Neural progenitor cell (in vitro differentiated cells): ENCODE data around the gene CHPF. TPM values are rescaled to one million over a fixed set of nuclear protein-coding genes. Genes with fewer than 3 reads are reported as not detected.

ENCODE experiments used
- DNase-seq: peaks from one replicate; pipeline ENCODE4 v3.0.0-alpha.2; 2016; ENCODE audit warnings: low spot score
- H2AFZ ChIP-seq: fragments of 200-600 bp; sonication (generic); replicated peaks from 2 replicates; pipeline ENCODE4 v1.6.1; 2016; ENCODE audit warnings: antibody characterized with exemption
- H3F3A ChIP-seq: fragments of 200-600 bp; sonication (generic); 2 replicates; pipeline ENCODE4 v1.6.1; 2016; ENCODE audit warnings: antibody characterized with exemption, low read depth
- H3K27ac ChIP-seq: fragments of 200-600 bp; sonication (generic); 2 replicates; pipeline ENCODE4 v1.5.1; 2016; ENCODE audit warnings: mild to moderate bottlenecking
- H3K27me3 ChIP-seq: fragments of 200-600 bp; sonication (generic); 2 replicates; pipeline ENCODE4 v1.6.1; 2016; ENCODE audit warnings: mild to moderate bottlenecking, moderate library complexity
- H3K36me3 ChIP-seq: fragments of 200-600 bp; sonication (generic); 2 replicates; pipeline ENCODE4 v1.5.1; 2016
- H3K4me1 ChIP-seq: fragments of 200-600 bp; sonication (generic); 2 replicates; pipeline ENCODE4 v1.6.1; 2016; ENCODE audit warnings: mixed run types
- H3K4me2 ChIP-seq: fragments of 200-600 bp; sonication (generic); 2 replicates; pipeline ENCODE4 v1.6.1; 2016
- H3K4me3 ChIP-seq: fragments of 200-600 bp; sonication (generic); 2 replicates; pipeline ENCODE4 v1.5.1; 2016
- H3K79me2 ChIP-seq: fragments of 200-600 bp; sonication (generic); 2 replicates; pipeline ENCODE4 v1.6.1; 2016; ENCODE audit warnings: low read depth
- H3K9ac ChIP-seq: fragments of 200-600 bp; sonication (generic); 2 replicates; pipeline ENCODE4 v1.6.1; 2016
- H3K9me3 ChIP-seq: fragments of 200-600 bp; sonication (generic); 2 replicates; pipeline ENCODE4 v1.5.1; 2016; ENCODE audit warnings: low read depth
- H4K20me1 ChIP-seq: fragments of 200-600 bp; sonication (generic); 2 replicates; pipeline ENCODE4 v1.6.1; 2016; ENCODE audit warnings: low read depth
- H3K27ac Mint-ChIP-seq: 3 replicates; pipeline ENCODE4 v1.8.0; 2021; ENCODE audit warnings: mixed read lengths
- H3K27me3 Mint-ChIP-seq: 2 replicates; pipeline ENCODE4 v1.8.0; 2022; ENCODE audit warnings: low read depth, mild to moderate bottlenecking, inconsistent platforms, moderate library complexity, mixed read lengths; ENCODE audit not compliant: insufficient read depth
- H3K36me3 Mint-ChIP-seq: 3 replicates; pipeline ENCODE4 v1.8.0; 2021; ENCODE audit warnings: mixed read lengths
- H3K4me1 Mint-ChIP-seq: 3 replicates; pipeline ENCODE4 v1.8.0; 2021; ENCODE audit warnings: mixed read lengths
- H3K4me3 Mint-ChIP-seq: 3 replicates; pipeline ENCODE4 v1.8.0; 2021; ENCODE audit warnings: mild to moderate bottlenecking, moderate library complexity, mixed read lengths
- H3K9me3 Mint-ChIP-seq: 3 replicates; pipeline ENCODE4 v1.8.0; 2020; ENCODE audit warnings: mixed read lengths
- CTCF ChIP-seq: fragments of 200-600 bp; sonication (generic); IDR thresholded peaks from 2 replicates; pipeline ENCODE4 v1.5.1; 2017; ENCODE audit warnings: antibody characterized with exemption, mild to moderate bottlenecking
- EZH2 ChIP-seq: fragments of 200-600 bp; sonication (generic); IDR thresholded peaks from 2 replicates; pipeline ENCODE4 v1.6.1; 2017; ENCODE audit warnings: antibody characterized with exemption, mild to moderate bottlenecking, moderate library complexity
- EZH2phosphoT487 ChIP-seq: fragments of 200-600 bp; sonication (generic); IDR thresholded peaks from 2 replicates; pipeline ENCODE4 v1.6.1; 2017; ENCODE audit warnings: antibody characterized with exemption
- total RNA-seq: library from RNA; depleted of rRNA; stranded (reverse); fragments of >200 nt; gene quantifications from 2 replicates; pipeline ENCODE4 v1.2.3, GENCODE V29; 2015; ENCODE audit warnings: low replicate concordance

Gene CHPF
- total RNA-seq, 1 donor from 2014 or later, result 6.7 TPM

GRCh38 chr2:219516888-219517287, 26.7 kb downstream of the CHPF start:
- Histone ChIP-seq H3K27me3 (peaks cover 44% of the 10 kb centered on the region), H3K27ac (no peak overlapping the region)
- H3K27me3 Mint-ChIP-seq, result peaks cover 46% of the 10 kb centered on the region

GRCh38 chr2:219515874-219516629, 27.6 kb downstream of the CHPF start:
- H3K9me3 Mint-ChIP-seq, result no peaks in the 10 kb centered on the region
- Histone ChIP-seq H3K4me3 (no peak overlapping the region), H3F3A (peaks cover 22% of the 10 kb centered on the region), H3K36me3 (no peaks in the 10 kb centered on the region), H3K79me2 (no peaks in the 10 kb centered on the region), H3K9ac (no peak overlapping the region), H4K20me1 (no peaks in the 10 kb centered on the region), H3K4me1 (peaks cover 51% of the 10 kb centered on the region), H3K27ac (no peak overlapping the region), H3K9me3 (no peaks in the 10 kb centered on the region), H2AFZ (no peak overlapping the region), H3K4me2 (no peak overlapping the region), H3K27me3 (peaks cover 44% of the 10 kb centered on the region)
- H3K4me3 Mint-ChIP-seq, result peak overlapping the region; percentile 57
- H3K36me3 Mint-ChIP-seq, result no peaks in the 10 kb centered on the region
- H3K4me1 Mint-ChIP-seq, result peaks cover 62% of the 10 kb centered on the region
- H3K27ac Mint-ChIP-seq, result peak overlapping the region; percentile 79
- DNase-seq, result no peak
- peaks cover 41% of the 10 kb centered on the region for H3K27me3 Mint-ChIP-seq
- TF ChIP-seq EZH2phosphoT487 (no peak), CTCF (no peak)

More at GRCh38 chr2:219516888-219517287, 26.7 kb downstream of the CHPF start:
- Mint-ChIP-seq H3K9me3 (no peaks in the 10 kb centered on the region), H3K4me1 (peaks cover 68% of the 10 kb centered on the region), H3K36me3 (no peaks in the 10 kb centered on the region), H3K27ac (no peak overlapping the region), H3K4me3 (no peak overlapping the region)
- no peaks in the 10 kb centered on the region for H3K9me3 ChIP-seq
- DNase-seq, result no peak
- H3K4me3 ChIP-seq, result no peak overlapping the region
- H3K79me2 ChIP-seq, result no peaks in the 10 kb centered on the region
- peaks cover 51% of the 10 kb centered on the region for H3K4me1 ChIP-seq
- peaks cover 25% of the 10 kb centered on the region for H3F3A ChIP-seq
- no peak overlapping the region for H2AFZ ChIP-seq
- no peak overlapping the region for H3K9ac ChIP-seq
- H4K20me1 ChIP-seq, result no peaks in the 10 kb centered on the region
- no peak overlapping the region for H3K4me2 ChIP-seq
- no peaks in the 10 kb centered on the region for H3K36me3 ChIP-seq
- TF ChIP-seq EZH2, result no peak
- no peak for TF ChIP-seq EZH2phosphoT487
- no peak for TF ChIP-seq CTCF

- no peak overlapping the region for H2AFZ ChIP-seq
- Mint-ChIP-seq H3K27me3 (peaks cover 43% of the 10 kb centered on the region), H3K4me3 (peak overlapping the region; percentile 52), H3K27ac (no peak overlapping the region), H3K9me3 (no peaks in the 10 kb centered on the region), H3K36me3 (no peaks in the 10 kb centered on the region), H3K4me1 (peaks cover 64% of the 10 kb centered on the region)
- no peak overlapping the region for H3K4me3 ChIP-seq
- peaks cover 44% of the 10 kb centered on the region for H3K27me3 ChIP-seq
- H4K20me1 ChIP-seq, result no peaks in the 10 kb centered on the region
- TF ChIP-seq CTCF (no peak), EZH2phosphoT487 (no peak), EZH2 (no peak)
- no peaks in the 10 kb centered on the region for H3K79me2 ChIP-seq
- H3K27ac ChIP-seq, result no peak overlapping the region
- H3K9ac ChIP-seq, result no peak overlapping the region
- no peaks in the 10 kb centered on the region for H3K36me3 ChIP-seq
- DNase-seq, result no peak
- H3K4me1 ChIP-seq, result peaks cover 50% of the 10 kb centered on the region
- no peaks in the 10 kb centered on the region for H3K9me3 ChIP-seq
- H3K4me2 ChIP-seq, result peak overlapping the region; percentile 80
- H3F3A ChIP-seq, result peaks cover 32% of the 10 kb centered on the region
Measured at GRCh38 chr2:219514836-219515235, 28.8 kb downstream of the CHPF start.
